ENCODE data around the gene DIPK2A. TPM values are rescaled to one million over a fixed set of nuclear protein-coding genes. Genes with fewer than 3 reads are reported as not detected.

The DIPK2A gene
- total RNA-seq, 1 experiment from 2014 or later: 5.8 TPM

- BruUV-seq (replicated peaks): no TSS peak
- Mint-ChIP-seq H3K36me3 (ENCODE audit: insufficient read depth, unreplicated experiment) (no peaks in the 10 kb centered on the region), H3K27ac (ENCODE audit: low read depth, unreplicated experiment) (no peak overlapping the region), H3K9me3 (ENCODE audit: unreplicated experiment) (no peaks in the 10 kb centered on the region), H3K27me3 (ENCODE audit: insufficient read depth, unreplicated experiment) (no peaks in the 10 kb centered on the region), H3K4me3 (ENCODE audit: unreplicated experiment) (no peak overlapping the region), H3K4me1 (ENCODE audit: insufficient read depth, unreplicated experiment) (no peaks in the 10 kb centered on the region)
- DNase-seq (ENCODE audit: unreplicated experiment): no peak
- intact Hi-C loops (cut with micrococcal nuclease): no loop called here
- ChIA-PET CTCF (interaction anchor here (1.0 to 1.2 kb wide), 2 partner anchors 41 to 153 kb away, joined by 3 to 4 read pairs; no protein-coding TSS in a partner anchor), POLR2A (no interaction called here)
- no peak for TF ChIP-seq CTCF (IDR thresholded peaks at IDR 0.05; ENCODE audit: unreplicated experiment)
These were observed 42.9 kb upstream of the DIPK2A start for GRCh38 chr3:143928541-143929255.

- DNase-seq (ENCODE audit: unreplicated experiment): no peak
- no peak for TF ChIP-seq CTCF (IDR thresholded peaks at IDR 0.05; ENCODE audit: unreplicated experiment)
- H3K4me1 Mint-ChIP-seq (ENCODE audit: insufficient read depth, unreplicated experiment): peaks cover 6% of the 10 kb centered on the region
- POLR2A ChIA-PET: interaction anchor here (0.7 kb wide), 2 partner anchors 9 to 11 kb away, joined by 3 to 5 read pairs; no protein-coding TSS in a partner anchor
- CTCF ChIA-PET: interaction anchor here (0.7 to 1.2 kb wide), 4 partner anchors 8 to 17 kb away, joined by 3 read pairs; no protein-coding TSS in a partner anchor
- no TSS peak for BruUV-seq (replicated peaks)
- H3K36me3 Mint-ChIP-seq (ENCODE audit: insufficient read depth, unreplicated experiment): peaks cover 8% of the 10 kb centered on the region
- H3K4me3 Mint-ChIP-seq (ENCODE audit: unreplicated experiment): no peak overlapping the region
- H3K27me3 Mint-ChIP-seq (ENCODE audit: insufficient read depth, unreplicated experiment): no peaks in the 10 kb centered on the region
- intact Hi-C loops (cut with micrococcal nuclease): no loop called here
- H3K27ac Mint-ChIP-seq (ENCODE audit: low read depth, unreplicated experiment): no peak overlapping the region
- H3K9me3 Mint-ChIP-seq (ENCODE audit: unreplicated experiment): peaks cover 7% of the 10 kb centered on the region
These were observed 36.8 kb upstream of the DIPK2A start for GRCh38 chr3:143934791-143935190.

- Mint-ChIP-seq H3K4me3 (ENCODE audit: unreplicated experiment) (no peak overlapping the region), H3K27ac (ENCODE audit: low read depth, unreplicated experiment) (no peak overlapping the region), H3K27me3 (ENCODE audit: insufficient read depth, unreplicated experiment) (no peaks in the 10 kb centered on the region), H3K4me1 (ENCODE audit: insufficient read depth, unreplicated experiment) (peaks cover 6% of the 10 kb centered on the region), H3K9me3 (ENCODE audit: unreplicated experiment) (peaks cover 7% of the 10 kb centered on the region), H3K36me3 (ENCODE audit: insufficient read depth, unreplicated experiment) (peaks cover 8% of the 10 kb centered on the region)
- intact Hi-C loops (cut with micrococcal nuclease): no loop called here
- ChIA-PET CTCF (interaction anchor here (0.5 to 1.2 kb wide), 4 partner anchors 9 to 1215 kb away, joined by 3 to 4 read pairs (median 4); no protein-coding TSS in a partner anchor), POLR2A (interaction anchor here (0.7 kb wide), 2 partner anchors 10 to 12 kb away, joined by 3 to 5 read pairs; no protein-coding TSS in a partner anchor)
- peak; percentile 8 for DNase-seq (ENCODE audit: unreplicated experiment)
- no peak for TF ChIP-seq CTCF (IDR thresholded peaks at IDR 0.05; ENCODE audit: unreplicated experiment)
- BruUV-seq (replicated peaks): no TSS peak
These were observed 35.9 kb upstream of the DIPK2A start for GRCh38 chr3:143935678-143936077.

- Mint-ChIP-seq H3K27me3 (ENCODE audit: insufficient read depth, unreplicated experiment) (no peaks in the 10 kb centered on the region), H3K9me3 (ENCODE audit: unreplicated experiment) (no peaks in the 10 kb centered on the region), H3K4me3 (ENCODE audit: unreplicated experiment) (no peak overlapping the region), H3K4me1 (ENCODE audit: insufficient read depth, unreplicated experiment) (no peaks in the 10 kb centered on the region), H3K36me3 (ENCODE audit: insufficient read depth, unreplicated experiment) (no peaks in the 10 kb centered on the region), H3K27ac (ENCODE audit: low read depth, unreplicated experiment) (no peak overlapping the region)
- ChIA-PET CTCF (interaction anchor here (0.6 to 2.8 kb wide), 13 partner anchors 13 to 915 kb away, joined by 3 to 20 read pairs (median 4); partner anchors contain the start of gene DIPK2A), POLR2A (no interaction called here)
- no peak for TF ChIP-seq CTCF (IDR thresholded peaks at IDR 0.05; ENCODE audit: unreplicated experiment)
- DNase-seq (ENCODE audit: unreplicated experiment): no peak
- intact Hi-C loops (cut with micrococcal nuclease): loop anchor here (1.0 to 5.0 kb wide), 4 partner anchors 55 to 176 kb away; no protein-coding TSS in a partner anchor
- no TSS peak for BruUV-seq (replicated peaks)
These were observed 20.8 kb upstream of the DIPK2A start for GRCh38 chr3:143950810-143951209.
